ENCODE data around the gene KMT2A.
A peak's percentile ranks its signal among the peaks of the same experiment; 100 is the strongest.

Gene KMT2A

DNA sequence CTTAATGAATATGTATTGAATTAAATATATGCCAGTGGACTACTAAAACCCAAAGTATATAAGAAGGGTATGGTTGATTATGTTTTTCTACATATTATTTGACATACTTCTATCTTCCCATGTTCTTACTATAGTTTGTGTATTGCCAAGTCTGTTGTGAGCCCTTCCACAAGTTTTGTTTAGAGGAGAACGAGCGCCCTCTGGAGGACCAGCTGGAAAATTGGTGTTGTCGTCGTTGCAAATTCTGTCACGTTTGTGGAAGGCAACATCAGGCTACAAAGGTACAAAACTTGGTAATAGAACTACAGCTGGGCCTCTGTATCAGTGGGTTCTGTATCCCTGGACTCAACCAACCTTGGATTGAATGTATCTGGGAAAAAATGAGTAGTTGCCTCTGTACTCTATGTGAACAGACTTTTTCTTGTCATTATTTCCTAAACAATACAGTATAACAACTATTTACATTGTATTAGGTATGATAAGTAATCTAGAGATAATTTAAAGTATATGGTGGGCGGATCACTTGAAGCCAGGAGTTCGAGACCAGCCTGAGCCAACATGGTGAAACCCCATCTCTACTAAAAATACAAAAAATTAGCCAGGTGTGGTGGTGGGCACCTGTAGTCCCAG lies 52.3 kb downstream of the KMT2A start:
- DNase-seq (ENCODE audit: low spot score), result peak; percentile 76

DNA sequence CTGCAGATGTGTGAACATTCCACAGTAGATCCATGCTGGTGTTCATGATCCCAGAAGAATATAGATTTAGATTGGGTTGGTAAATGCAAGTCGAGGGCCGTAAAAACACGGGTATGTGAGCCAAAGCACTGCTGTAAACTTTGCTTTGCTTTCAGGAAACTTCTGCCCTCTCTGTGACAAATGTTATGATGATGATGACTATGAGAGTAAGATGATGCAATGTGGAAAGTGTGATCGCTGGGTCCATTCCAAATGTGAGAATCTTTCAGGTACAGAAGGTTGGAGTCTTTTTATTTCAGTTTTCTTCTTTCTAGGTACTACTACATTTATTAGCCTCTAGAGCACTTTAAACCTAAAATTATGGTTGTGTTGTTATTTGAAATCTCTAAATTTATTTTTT lies 54.7 kb downstream of the KMT2A start:
- DNase-seq (ENCODE audit: low spot score), result no peak

DNA sequence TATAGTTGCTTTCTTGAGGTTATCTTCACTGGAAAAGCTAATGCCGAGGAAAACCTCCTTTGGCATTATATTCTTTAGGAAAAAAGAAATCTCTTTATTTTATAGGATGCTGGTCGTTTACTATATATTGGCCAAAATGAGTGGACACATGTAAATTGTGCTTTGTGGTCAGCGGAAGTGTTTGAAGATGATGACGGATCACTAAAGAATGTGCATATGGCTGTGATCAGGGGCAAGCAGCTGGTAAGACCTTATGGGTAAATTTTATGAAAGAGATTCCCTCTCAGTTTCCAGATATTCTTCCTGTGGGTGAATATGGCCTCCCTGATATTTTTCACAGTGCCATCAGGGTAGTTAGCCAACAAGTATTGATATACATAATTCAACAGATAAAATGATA lies 61.5 kb downstream of the KMT2A start:
- DNase-seq (ENCODE audit: low spot score), result no peak

DNA sequence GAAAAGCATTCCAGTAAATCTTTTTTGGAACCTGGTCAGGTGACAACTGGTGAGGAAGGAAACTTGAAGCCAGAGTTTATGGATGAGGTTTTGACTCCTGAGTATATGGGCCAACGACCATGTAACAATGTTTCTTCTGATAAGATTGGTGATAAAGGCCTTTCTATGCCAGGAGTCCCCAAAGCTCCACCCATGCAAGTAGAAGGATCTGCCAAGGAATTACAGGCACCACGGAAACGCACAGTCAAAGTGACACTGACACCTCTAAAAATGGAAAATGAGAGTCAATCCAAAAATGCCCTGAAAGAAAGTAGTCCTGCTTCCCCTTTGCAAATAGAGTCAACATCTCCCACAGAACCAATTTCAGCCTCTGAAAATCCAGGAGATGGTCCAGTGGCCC lies 66.9 kb downstream of the KMT2A start:
- DNase-seq (ENCODE audit: low spot score), result no peak

DNA sequence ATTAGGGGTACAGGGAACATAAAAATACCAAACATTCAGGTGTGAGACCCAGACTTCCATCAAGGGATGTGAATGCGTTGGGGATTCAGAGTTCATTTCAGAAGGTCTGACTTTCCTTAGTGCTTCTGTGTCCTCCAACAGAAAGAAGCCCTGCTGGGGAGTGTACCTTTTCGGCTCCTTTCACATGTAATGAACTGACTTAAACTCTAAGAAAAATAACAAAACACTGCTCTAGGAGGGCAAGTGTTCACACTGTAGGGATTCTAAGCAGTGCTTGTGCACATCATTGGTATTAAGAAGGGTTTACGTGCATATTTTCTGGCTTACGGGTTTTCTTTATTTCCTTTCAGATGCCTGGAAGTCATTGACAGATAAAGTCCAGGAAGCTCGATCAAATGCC lies 75.3 kb downstream of the KMT2A start:
- DNase-seq (ENCODE audit: low spot score), result no peak

DNA sequence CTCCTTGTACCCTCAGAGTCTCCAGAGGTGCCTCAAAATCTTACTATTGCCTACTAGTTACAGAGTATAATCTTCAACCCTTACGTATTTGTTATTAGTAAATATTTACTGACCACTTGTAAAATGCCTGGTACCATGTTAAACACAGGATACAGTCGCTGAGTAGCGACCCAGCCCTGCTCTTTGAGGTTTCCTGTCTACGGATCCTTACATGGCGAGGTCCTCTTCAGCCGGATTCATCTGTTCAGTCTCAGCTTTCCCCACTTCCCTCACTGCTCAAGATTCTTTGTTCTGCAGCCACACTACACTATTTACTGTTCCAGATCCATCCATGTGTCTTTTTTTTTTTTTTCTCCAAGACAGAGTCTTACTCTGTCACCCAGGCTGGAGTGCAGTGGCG lies 77.8 kb downstream of the KMT2A start:
- no peak for DNase-seq (ENCODE audit: low spot score)

DNA sequence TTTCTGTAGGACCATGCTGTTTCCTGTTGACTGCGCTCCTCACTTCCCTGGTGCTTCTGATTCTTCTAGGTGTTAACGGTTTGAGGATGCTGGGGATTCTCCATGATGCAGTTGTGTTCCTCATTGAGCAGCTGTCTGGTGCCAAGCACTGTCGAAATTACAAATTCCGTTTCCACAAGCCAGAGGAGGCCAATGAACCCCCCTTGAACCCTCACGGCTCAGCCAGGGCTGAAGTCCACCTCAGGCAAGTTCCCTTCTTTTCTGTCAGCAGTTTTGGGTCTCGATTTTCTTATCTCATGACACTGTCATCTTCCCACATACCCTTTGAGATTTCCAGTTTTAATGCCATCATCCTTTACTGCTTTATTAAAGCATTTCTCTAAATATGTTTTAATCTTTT lies 83.3 kb downstream of the KMT2A start:
- no peak for DNase-seq (ENCODE audit: low spot score)

DNA sequence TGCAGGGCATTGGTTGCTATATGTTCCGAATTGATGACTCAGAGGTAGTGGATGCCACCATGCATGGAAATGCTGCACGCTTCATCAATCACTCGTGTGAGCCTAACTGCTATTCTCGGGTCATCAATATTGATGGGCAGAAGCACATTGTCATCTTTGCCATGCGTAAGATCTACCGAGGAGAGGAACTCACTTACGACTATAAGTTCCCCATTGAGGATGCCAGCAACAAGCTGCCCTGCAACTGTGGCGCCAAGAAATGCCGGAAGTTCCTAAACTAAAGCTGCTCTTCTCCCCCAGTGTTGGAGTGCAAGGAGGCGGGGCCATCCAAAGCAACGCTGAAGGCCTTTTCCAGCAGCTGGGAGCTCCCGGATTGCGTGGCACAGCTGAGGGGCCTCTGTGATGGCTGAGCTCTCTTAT lies 85.6 kb downstream of the KMT2A start:
- no peak for DNase-seq (ENCODE audit: low spot score)

DNA sequence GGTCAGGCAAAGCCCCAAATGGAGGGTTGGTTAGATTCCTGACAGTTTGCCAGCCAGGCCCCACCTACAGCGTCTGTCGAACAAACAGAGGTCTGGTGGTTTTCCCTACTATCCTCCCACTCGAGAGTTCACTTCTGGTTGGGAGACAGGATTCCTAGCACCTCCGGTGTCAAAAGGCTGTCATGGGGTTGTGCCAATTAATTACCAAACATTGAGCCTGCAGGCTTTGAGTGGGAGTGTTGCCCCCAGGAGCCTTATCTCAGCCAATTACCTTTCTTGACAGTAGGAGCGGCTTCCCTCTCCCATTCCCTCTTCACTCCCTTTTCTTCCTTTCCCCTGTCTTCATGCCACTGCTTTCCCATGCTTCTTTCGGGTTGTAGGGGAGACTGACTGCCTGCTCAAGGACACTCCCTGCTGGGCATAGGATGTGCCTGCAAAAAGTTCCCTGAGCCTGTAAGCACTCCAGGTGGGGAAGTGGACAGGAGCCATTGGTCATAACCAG lies 86.3 kb downstream of the KMT2A start:
- no peak for DNase-seq (ENCODE audit: low spot score)

DNA sequence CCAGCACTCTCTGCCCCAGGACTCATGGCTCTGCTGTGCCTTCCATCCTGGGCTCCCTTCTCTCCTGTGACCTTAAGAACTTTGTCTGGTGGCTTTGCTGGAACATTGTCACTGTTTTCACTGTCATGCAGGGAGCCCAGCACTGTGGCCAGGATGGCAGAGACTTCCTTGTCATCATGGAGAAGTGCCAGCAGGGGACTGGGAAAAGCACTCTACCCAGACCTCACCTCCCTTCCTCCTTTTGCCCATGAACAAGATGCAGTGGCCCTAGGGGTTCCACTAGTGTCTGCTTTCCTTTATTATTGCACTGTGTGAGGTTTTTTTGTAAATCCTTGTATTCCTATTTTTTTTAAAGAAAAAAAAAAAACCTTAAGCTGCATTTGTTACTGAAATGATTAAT lies 88.1 kb downstream of the KMT2A start:
- DNase-seq (ENCODE audit: low spot score), result no peak

DNA sequence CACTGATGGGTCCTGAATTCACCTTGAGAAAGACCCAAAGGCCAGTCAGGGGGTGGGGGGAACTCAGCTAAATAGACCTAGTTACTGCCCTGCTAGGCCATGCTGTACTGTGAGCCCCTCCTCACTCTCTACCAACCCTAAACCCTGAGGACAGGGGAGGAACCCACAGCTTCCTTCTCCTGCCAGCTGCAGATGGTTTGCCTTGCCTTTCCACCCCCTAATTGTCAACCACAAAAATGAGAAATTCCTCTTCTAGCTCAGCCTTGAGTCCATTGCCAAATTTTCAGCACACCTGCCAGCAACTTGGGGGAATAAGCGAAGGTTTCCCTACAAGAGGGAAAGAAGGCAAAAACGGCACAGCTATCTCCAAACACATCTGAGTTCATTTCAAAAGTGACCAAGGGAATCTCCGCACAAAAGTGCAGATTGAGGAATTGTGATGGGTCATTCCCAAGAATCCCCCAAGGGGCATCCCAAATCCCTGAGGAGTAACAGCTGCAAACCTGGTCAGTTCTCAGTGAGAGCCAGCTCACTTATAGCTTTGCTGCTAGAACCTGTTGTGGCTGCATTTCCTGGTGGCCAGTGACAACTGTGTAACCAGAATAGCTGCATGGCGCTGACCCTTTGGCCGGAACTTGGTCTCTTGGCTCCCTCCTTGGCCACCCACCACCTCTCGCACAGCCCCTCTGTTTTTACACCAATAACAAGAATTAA lies 88.6 kb downstream of the KMT2A start:
- no peak for DNase-seq (ENCODE audit: low spot score)

DNA sequence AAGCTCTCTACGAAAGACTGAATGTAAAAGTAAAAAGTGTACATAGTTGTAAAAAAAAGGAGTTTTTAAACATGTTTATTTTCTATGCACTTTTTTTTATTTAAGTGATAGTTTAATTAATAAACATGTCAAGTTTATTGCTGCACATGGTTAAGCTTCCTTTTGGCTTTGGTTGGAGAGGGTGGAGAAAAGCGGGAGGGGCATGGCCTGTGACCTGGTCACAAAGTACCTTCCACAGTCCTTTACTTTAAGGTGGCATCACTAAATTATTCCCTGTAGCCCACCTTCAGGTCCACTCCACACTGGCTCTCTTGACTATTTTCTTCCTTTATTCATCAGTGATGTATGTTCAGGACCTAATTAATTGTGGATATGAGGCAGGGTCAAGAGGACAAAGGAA lies 90.4 kb downstream of the KMT2A start:
- no peak for DNase-seq (ENCODE audit: low spot score)

DNA sequence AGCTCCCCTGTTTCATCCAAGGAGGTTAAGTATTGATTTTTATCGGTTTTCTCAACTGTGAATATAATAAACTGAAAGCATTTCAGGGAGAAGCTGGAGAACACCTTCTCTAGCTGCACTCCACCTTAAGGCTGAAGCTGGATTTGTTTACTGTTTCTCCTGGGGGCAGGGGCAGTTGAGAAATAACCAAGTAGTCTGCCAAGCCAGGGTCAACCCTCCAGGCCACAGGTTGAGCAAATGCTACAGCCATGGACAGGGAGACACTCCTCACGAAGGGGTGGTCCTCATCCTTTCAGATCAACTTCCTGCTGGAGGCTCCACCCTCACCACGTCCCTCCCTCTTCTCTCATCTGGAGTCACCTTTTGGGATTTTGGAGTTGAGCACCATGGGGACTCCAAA lies 90.8 kb downstream of the KMT2A start, which contains the start of gene TTC36:
Gene TTC36 (plus strand): TSS at position 366 of the 400 bp plus-strand sequence. CDS start 21 bp downstream, at position 387.
- no peak for DNase-seq (ENCODE audit: low spot score)

DNA sequence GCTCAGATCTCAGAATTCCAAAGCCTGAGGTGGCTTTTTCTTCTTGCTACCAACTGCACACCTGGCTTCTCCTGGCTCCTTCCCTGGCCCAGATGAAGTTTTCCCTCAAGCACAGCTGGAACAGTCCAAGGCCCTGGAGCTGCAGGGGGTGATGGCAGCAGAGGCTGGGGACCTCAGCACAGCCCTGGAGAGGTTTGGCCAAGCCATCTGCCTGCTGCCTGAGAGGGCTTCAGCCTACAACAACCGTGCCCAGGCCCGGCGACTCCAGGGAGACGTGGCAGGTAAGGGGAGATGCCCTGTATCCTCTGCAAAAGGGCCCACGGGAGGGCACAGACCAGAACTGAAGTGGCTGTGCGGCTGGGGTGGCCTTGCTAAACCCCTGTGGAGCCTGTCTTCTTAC lies 92.2 kb downstream of the KMT2A start:
- DNase-seq (ENCODE audit: low spot score), result no peak

DNA sequence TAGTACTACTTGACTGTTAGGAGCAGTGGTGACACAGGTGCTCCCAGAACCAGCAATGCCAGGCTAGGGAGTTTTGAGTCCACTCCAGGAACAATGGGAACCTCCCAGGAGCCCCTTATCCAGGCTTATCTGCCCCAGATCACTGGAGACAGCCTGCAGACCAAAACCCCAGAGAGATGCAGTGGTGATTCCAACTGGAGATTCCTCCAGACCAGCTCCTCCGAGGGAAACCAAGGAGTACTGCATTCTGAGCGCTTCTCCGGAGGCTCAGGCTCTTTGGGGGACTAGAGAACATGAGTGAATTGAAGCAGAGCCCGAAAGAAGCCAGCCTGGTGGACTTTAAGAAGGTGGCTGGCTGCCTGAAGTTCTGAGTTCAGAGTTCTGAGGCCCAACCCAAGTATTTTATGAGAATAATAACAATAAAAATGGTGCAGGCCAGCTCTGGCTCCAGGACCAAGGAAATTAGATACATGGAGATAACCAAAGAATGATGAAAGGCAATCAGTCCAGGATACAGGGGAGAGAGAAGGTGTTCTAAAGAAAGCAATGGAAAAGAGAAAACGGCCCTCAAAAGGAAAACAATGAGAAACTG lies 93.4 kb downstream of the KMT2A start:
- no peak for DNase-seq (ENCODE audit: low spot score)

DNA sequence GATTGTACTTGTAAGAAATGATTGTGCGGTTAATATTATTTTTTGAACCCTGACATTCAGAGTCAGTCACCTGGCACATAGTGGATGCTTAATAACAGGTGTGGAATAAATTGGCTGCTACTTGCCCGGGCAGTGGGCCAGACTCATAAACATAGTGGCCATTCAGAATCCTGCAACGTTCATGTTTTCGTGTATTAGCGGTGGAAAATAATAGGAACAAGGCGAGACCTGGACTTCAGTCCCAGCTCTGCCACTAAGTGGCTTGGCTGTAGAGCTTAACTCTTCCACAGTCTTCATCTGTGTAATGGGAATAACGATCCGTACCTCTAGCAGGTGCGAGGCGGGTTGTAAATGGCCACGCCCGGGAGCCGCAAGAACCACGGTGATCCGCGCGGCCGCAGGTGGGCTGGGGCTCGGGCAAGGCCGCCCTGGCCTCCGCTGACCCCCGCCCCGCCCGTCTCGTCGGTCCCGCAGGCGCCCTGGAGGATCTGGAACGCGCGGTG lies 93.9 kb downstream of the KMT2A start:
- DNase-seq (ENCODE audit: low spot score), result no peak

DNA sequence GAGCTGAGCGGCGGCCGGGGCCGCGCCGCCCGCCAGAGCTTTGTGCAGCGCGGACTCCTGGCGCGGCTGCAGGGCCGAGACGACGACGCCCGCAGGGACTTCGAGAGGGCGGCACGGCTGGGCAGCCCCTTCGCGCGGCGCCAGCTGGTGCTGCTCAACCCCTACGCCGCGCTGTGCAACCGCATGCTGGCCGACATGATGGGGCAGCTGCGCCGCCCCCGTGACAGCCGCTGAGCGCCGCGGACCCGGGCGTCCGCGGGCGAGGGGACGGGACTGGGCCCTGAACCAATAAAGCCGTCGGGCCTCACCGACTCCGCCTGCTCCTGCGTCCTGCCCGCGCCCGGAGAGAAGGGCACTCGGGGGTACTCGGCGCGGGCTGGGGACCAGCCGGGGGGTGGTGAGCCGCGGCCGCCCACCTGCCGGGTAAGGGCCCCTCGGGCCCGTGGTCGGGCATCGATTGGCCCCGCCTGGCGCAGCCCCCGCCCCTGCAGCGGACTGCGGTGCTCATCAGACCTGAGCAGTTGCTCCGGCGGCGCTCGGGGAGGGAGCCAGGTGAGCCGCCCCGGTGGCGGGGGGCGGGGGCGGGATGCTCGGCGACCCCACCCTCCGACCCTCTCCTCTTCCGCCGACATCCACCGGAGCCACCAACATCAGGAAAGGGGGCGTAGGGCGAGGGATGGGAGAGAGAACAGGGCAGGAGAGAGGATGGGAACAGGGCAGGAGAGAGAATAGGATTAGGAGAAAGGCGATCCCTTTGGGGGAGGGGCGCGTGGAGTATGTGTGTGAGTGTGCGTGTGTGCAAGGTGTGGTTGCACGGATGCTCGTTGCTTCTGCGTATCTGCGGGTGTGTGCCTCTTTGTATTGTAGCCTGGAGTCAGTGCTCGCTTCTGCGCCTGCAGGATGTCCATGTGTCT lies 94.6 kb downstream of the KMT2A start, which contains the start of gene TMEM25:
Gene TMEM25 (plus strand): TSS at position 510 of the 914 bp plus-strand sequence. CDS start 610 bp downstream, outside the sequence.
- DNase-seq (ENCODE audit: low spot score), result peak; percentile 85

DNA sequence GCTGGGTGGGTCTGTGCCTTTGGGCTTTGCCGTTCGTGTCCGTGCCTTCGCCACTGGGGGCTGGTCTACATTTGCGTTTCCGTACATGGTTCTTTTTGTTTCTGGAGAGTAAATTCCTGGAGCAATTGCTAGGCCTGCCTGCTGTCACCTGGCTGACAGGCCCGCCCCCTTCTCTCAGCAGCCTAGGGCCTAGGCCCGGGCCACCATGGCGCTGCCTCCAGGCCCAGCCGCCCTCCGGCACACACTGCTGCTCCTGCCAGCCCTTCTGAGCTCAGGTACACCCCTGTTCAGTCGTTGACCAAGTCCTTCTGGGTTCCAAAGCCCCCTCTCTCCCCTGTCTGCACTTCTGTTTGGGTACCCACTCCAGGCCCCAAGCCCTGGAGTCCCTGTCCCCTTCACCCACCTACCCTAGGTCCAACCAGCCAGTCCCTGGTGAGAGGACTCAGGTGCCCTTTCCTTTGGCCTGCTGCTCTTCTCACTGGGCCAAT lies 95.3 kb downstream of the KMT2A start:
- DNase-seq (ENCODE audit: low spot score), result no peak

DNA sequence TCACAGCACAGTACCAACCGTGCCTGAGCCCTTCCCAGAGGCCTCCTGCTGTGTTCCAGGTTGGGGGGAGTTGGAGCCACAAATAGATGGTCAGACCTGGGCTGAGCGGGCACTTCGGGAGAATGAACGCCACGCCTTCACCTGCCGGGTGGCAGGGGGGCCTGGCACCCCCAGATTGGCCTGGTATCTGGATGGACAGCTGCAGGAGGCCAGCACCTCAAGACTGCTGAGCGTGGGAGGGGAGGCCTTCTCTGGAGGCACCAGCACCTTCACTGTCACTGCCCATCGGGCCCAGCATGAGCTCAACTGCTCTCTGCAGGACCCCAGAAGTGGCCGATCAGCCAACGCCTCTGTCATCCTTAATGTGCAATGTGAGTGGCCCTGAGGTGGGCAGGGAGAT lies 95.8 kb downstream of the KMT2A start:
- DNase-seq (ENCODE audit: low spot score), result no peak

DNA sequence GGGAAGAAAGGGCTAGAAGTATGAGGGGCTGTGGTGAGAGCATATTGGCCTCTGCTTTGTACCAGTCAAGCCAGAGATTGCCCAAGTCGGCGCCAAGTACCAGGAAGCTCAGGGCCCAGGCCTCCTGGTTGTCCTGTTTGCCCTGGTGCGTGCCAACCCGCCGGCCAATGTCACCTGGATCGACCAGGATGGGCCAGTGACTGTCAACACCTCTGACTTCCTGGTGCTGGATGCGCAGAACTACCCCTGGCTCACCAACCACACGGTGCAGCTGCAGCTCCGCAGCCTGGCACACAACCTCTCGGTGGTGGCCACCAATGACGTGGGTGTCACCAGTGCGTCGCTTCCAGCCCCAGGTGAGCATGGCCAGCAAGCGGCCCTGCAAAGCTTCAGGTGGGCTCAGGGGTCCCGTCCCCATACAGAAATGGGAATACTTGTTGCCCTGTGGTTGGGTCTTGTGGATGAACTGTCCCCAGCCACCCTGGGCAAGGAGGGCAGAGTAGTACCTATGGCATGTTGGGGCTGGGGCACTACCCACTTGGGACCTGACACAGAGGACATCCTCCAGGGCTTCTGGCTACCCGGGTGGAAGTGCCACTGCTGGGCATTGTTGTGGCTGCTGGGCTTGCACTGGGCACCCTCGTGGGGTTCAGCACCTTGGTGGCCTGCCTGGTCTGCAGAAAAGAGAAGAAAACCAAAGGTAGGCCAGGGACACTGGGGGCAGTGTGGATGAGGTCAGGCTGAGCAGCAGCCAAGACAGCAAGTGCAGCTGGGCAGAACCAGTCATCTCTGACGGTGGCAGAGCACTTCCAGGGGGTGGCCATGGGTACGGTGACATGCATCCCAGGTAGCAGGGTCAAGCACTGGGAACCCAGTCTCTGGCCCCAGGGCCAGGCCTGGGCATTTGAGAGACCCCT lies 96.8 kb downstream of the KMT2A start:
- DNase-seq (ENCODE audit: low spot score), result no peak
